Gastrocnemius medialis (tissue), 4 donors: ENCODE data around the gene SF1.

ENCODE experiments used
- CTCF ChIP-seq, 5 experiments: fragments of 450-650 bp in 3 of 5; fragments of 200-600 bp in 2 of 5; sonication (generic) in 2 of 5; IDR thresholded peaks in 4 of 5; conservative IDR thresholded peaks in 1 of 5; 1 replicate in 4 of 5; 2 replicates in 1 of 5; pipeline ENCODE4 v1.5.1; 2016 to 2019; ENCODE audit warnings: antibody characterized with exemption in 5 of 5, mild to moderate bottlenecking in 3 of 5, moderate library complexity in 3 of 5
- POLR2A ChIP-seq, 2 donors: fragments of 450-650 bp; IDR thresholded peaks; one replicate each; pipeline ENCODE4 v1.6.1; 2017; ENCODE audit warnings: antibody characterized with exemption in 2 of 2, mild to moderate bottlenecking in 2 of 2, moderate library complexity in 2 of 2

- no peak for TF ChIP-seq POLR2A (IDR thresholded peaks at IDR 0.05)
- TF ChIP-seq CTCF (IDR thresholded peaks at IDR 0.05 in 4 of 5, conservative IDR thresholded peaks at IDR 0.05 in 1 of 5) = no peak
Measured at GRCh38 chr11:64826062-64826461, 47.7 kb upstream of the SF1 start.
